HS-27A (cell line): Measurements from ENCODE around the gene TMEM38A.
"Not testable (repeated sequence)": the region's sequence is repeated elsewhere in the genome, so short reads cannot be mapped to it uniquely, and the experiment has no call there.

Experiments used
- DNase-seq: peaks from one replicate; pipeline ENCODE4 v3.0.0-alpha.2; 2012; ENCODE audit warnings: low read depth, missing footprints

Gene TMEM38A

DNA sequence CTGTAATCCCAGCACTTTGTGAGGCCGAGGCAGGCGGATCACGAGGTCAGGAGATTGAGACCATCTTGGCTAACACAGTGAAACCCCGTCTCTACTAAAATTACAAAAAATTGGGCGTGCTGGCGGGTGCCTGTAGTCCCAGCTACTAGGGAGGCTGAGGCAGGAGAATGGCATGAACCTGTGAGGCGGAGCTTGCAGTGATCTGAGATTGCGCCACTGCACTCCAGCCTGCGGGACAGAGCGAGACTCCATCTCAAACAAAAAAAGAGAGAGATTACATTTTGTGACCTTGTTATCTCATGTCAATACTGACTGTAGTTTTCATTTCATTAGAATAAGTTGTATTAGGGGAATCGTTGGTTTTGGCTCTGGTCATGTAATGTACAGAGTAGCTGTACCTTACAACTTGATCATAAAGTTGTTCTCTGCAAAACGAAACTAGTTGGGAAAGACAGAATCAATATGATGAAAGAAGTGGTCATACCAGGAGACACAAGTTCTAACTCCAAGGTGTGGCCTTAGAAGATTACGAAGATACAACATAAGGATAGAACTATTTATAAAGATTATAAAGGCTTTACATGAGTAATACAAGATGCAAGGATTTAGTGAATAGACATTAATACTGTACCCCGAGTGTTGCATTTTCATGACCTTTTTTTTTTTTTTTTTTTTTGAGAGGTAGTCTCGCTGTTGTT is 15.3 kb downstream of the TMEM38A start:
- no peak for DNase-seq

DNA sequence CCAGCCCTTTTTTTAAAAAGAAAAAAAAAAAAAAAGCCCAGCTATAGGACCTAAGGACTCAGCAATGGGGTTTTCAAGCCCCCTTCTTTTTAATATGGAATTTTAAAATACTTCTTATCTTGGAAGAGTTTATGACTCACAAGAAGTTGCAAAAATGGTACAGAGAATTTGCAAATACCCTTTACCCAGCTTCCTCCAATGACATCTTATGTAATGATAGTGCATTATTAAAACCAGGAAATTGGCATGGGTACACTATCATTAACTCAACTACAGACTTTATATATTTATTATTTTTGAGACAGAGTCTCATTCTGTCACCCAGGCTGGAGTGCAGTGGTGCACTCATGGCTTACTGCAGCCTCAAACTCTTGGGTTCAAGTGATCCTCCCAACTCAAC is 16.1 kb downstream of the TMEM38A start:
- DNase-seq: no peak

DNA sequence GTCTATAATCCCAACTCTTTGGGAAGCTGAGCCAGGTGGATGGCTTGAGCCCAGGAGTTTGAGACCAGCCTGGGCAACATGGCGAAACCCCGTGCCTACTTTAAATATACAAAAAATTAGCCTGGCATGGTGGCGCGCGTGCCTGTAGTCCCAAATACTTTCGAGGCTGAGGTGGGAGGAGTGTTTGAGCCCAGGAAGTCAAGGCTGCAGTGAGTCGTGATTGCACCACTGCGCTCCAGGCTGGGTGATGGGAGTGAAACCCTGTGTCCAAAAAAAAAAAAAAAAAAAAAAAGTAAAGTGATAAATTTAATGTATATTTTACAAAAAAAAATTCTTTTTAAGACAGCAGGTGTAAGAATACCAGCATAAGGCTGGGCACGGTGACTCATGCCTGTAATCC is 17.6 kb downstream of the TMEM38A start:
- no peak for DNase-seq

- no peak for DNase-seq
Measured at GRCh38 chr19:16679811-16680210, 18.9 kb downstream of the TMEM38A start.

DNA sequence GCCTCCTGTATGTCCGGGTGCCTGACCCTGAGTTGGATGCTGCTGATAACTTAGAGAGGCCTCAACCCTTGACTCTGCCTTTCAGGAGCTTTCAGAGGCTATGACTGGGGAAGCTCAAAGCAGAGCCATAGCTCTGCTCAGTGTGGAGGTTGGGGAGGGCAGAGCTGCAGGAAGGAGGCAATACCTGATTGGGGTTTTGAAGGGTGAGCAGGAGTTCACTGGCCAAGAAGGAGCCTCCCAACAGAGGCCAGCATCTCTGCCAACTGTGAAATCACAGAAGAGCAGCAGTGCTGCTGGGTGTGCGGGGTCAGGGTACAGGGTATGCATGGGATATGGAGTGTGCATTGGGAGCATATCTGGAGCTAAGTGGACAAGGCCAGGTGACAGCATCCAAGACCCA is 21.6 kb downstream of the TMEM38A start:
- no peak for DNase-seq

DNA sequence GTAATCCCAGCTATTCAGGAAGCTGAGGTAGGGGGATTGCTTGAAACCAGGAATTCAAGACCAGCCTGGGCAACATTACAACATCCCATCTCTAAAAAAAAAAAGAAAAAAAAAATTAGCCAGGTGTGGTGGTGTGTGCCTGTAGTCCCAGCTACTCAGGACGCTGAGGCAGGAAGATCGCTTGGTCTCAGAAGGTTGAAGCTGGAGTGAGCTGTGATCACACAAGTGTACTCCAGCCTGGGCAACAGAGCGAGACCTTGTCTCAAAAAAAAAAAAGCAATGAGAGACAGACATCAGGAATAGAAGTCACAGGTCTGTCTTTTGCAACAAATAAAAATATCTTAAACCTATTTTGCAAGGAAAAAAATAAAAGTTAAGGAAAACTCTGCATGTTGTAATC is 23.3 kb downstream of the TMEM38A start:
- DNase-seq: no peak

- no peak for DNase-seq
Measured at GRCh38 chr19:16688084-16688483, 27.1 kb downstream of the TMEM38A start.

DNA sequence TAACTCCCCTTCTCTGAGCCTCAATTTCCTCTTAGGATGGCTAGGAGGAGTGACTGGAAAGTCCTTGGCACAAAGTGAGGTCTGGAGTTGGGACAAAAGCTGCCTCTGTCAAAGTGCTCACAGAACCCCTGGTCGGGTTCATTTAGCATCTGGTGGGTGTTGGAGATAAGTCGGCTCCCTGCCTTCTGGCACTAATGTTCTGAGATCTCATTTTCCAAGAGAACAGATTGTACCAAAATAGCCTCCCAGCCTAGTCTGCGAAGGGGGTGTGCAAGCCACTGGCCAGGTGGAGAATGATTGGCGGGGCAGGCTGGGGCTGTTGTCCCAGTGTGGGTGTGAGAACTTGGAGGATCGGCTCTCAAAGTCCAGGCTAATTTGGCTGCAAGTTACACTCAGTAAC is 38.0 kb downstream of the TMEM38A start:
- DNase-seq: no peak

DNA sequence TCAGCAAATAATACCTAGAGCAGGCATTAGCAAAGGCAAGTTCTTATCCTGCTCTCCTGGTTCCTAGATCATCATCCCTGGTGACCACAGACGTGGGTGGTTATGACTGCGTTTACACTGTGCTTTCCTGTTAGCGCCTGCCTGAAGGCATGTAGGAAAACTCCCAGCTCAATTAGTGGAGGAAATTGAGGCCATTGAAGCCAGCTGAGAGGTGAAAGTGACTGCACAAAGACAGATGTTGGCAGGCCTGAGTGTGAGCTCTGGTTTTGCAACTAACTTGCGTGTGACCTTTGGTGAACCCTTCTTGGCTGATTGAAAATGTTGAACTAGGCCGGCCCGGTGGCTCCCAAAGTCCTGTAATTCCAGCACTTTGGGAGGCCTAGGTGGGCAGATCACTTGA is 41.2 kb downstream of the TMEM38A start:
- DNase-seq: no peak

GRCh38 chr19:16703677-16704076 is 42.7 kb downstream of the TMEM38A start:
- no peak for DNase-seq

GRCh38 chr19:16710870-16711269 is 49.9 kb downstream of the TMEM38A start:
- not testable (repeated sequence) for DNase-seq

DNA sequence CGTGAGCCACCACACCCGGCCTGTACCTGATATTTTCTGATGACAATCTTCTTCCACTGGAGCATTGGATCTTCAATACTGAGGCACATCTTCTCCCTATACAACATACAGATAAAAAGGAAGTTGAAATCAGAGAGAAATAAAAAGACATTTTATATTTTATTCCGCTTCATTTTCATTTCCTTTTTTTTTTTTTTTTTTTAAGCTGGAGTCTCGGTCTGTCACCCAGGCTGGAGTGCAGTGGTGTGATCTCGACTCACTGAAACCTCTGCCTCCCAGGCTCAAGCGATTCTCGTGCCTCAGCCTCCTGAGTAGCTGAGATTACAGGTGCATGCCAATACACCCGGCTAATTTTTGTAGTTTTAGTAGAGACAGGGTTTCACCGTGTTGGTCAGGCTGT is 51.4 kb downstream of the TMEM38A start:
- not testable (repeated sequence) for DNase-seq

DNA sequence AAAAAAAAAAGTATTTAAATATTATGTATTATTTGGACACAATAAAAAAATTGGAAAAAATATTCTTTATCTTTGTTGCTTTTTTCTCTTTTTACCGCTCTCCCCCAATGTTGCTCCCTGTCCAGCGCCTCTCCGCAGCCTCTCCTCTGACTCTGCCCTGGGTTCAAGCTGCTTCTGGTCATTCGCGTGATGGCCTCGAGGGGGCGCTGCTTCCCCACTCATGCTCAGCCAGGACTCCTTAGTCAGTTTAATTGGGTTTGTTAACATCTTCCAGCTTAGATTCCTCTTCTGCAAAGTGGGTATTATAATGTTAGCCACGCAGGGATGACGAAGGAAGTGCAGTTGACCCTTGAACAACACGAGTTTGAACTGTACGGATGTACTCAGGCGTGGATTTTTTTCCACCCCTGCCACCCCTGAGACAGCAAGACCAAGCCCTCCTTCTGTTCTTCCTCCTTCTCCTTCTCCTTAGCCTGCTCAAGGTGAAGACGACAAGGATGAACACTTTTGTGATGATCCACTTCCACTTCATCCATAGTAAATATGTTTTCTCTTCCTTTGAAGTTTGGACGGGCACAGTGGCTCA is 53.9 kb downstream of the TMEM38A start:
- DNase-seq: peak; percentile 24

DNA sequence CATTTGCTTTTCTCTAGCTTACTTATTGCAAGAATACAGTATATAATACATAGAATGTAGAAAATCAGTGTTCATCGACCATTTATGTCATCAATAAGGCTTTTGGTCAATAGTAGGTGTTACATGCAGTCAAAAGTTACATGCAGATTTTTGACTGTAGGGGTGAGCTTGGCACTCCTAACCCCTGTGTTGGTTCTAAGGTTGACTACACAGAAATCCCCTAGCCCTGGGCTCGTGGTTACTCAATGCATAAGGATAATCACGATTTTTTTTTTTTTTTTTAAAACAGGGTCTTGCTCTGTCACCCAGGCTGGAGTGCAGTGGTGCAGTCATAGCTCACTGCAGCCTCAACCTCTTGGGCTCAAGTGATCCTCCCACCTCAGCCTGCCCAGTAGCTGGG is 54.7 kb downstream of the TMEM38A start:
- no peak for DNase-seq

DNA sequence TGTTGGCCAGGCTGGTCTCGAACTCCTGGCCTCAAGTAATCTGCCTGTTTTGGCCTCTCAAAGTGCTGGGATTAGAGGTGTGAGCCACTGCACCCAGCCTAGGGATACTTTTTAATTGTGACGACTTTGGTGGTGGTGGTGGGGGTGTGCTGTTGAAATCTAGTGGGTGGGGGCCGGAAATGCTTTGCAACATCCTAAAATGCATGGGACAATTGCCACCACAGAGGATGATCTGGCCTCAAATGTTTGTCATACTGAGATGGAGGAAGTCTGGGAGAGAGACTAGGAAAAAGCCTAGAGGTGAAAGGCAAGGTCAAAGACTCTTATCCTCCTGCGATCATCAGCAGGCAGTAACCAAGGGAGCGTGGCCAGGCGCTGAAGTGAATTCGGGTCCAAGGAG is 60.1 kb downstream of the TMEM38A start:
- DNase-seq: no peak

GRCh38 chr19:16722591-16722990 is 61.7 kb downstream of the TMEM38A start:
- no peak for DNase-seq

- DNase-seq: no peak
Measured at GRCh38 chr19:16726916-16727315, 66.0 kb downstream of the TMEM38A start.

DNA sequence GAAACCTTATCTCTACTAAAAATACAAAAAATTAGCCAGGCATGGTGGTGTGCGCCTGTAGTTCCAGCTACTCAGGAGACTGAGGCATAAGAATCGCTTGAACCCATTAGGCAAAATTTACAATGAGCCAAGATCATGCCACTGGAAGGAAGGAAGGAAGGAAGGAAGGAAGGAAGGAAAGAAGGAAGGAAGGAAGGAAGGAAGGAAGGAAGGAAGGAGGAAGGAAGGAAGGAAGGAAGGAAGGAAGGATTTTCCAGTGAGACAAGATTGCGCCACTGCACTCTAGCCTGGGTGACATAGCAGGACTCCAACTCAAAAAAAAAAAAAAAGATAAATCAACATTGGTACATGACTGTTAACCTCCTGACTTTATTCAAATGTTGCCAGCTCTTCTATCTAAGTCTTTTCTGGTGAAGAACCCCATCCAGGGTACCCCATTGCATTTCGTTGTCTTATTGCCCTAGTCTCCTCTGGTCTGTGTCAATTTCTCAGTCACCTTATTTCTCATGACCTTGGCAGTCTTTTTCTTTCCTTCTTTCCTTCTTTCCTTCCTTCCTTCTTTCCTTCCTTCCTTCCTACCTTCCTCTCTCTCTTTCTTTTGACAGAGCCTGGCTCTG is 74.8 kb downstream of the TMEM38A start:
- DNase-seq: not testable (repeated sequence)

GRCh38 chr19:16736709-16737108 is 75.8 kb downstream of the TMEM38A start:
- DNase-seq: no peak

GRCh38 chr19:16737911-16738310 is 77.0 kb downstream of the TMEM38A start:
- no peak for DNase-seq

GRCh38 chr19:16739546-16739945 is 78.6 kb downstream of the TMEM38A start:
- DNase-seq: no peak
